Endometrial microvascular endothelial cells (primary cell): ENCODE data around the gene PEX11G. TPM values are rescaled to one million over a fixed set of nuclear protein-coding genes. Genes with fewer than 3 reads are reported as not detected.

Source experiments
- in situ Hi-C: cut with HindIII; loops from 2 replicates; pipeline ENCODE4 v1.10.0; 2017; ENCODE audit warnings: low sequenced_read_pairs, low pct_unique_long_range_greater_than_20kb; ENCODE audit errors: inconsistent ontology term
- total RNA-seq: library from RNA; depleted of rRNA; stranded (reverse); fragments of >200 nt; gene quantifications from one replicate; pipeline ENCODE4 v1.2.3, GENCODE V29; 2015; ENCODE audit errors: inconsistent ontology term

Gene PEX11G
- total RNA-seq, 1 donor from 2014 or later, result 0.84 TPM

DNA sequence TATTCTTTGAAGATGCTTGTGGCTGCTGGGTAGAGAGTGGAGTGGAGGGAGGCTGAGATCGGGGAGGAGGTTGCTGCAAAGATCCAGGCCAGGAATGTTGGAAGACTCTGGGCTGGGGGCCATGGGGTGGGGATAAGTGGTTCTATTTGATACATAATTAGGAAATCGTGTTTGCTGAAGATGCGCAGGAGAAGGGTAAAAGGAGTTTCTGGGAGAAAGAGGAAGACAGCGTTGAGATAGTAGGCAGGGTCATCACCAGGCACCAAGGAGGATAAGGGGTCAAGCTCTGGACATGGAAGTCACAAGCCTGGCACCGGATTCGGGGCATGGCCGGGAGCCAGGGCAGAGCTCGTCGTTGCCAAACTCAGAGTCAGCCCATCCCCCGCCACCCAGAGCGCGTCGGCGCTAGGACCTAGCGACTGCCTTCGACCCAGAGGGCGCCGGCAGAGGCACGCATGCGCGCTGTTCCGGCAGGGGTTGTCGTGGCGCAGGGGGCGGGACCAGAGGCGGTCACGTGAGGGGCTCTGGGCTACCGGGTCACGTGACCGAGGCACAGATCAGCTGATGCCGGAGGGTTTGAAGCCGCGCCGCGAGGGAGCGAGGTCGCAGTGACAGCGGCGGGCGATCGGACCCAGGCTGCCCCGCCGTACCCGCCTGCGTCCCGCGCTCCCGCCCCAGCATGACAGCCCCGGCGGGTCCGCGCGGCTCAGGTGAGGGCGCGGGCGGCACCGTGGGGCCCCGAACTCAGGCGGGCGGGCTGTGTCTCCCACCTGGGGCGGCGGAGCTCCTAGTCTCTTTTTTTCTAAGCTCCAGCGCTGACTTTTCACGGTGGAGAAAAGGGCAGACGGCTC lies 33.5 kb upstream of the PEX11G start, which contains the start of gene MCOLN1:
MCOLN1 (plus strand) TSS at position 553 of the 851 bp plus-strand sequence; CDS start at position 680, 127 bp downstream.
- in situ Hi-C loops, result no loop called here

DNA sequence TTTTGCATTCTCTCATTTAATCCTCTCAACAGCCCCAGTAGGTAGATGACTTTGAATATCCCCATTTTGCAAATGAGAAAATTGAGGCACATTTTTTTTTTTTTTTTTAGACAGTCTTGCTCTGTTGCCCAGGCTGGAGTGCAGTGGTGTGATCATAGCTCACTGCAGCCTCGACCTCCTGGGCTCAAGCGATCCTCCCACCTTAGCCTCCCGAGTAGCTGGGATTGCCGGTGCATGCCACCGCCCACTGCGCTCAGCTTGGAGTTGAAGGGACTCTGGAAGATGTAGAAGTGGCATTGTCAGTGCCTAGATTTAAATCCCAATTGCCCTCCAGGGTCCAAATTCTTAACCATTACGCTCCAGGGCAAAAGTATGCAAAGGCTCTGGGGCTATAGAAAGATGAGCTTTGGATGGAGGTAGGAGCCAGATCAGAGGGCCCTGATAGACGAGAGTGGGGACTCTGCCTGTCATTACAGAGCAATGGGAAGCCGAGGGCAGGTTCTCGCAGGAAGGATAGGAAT lies 32.8 kb upstream of the PEX11G start:
- in situ Hi-C loops, result no loop called here

DNA sequence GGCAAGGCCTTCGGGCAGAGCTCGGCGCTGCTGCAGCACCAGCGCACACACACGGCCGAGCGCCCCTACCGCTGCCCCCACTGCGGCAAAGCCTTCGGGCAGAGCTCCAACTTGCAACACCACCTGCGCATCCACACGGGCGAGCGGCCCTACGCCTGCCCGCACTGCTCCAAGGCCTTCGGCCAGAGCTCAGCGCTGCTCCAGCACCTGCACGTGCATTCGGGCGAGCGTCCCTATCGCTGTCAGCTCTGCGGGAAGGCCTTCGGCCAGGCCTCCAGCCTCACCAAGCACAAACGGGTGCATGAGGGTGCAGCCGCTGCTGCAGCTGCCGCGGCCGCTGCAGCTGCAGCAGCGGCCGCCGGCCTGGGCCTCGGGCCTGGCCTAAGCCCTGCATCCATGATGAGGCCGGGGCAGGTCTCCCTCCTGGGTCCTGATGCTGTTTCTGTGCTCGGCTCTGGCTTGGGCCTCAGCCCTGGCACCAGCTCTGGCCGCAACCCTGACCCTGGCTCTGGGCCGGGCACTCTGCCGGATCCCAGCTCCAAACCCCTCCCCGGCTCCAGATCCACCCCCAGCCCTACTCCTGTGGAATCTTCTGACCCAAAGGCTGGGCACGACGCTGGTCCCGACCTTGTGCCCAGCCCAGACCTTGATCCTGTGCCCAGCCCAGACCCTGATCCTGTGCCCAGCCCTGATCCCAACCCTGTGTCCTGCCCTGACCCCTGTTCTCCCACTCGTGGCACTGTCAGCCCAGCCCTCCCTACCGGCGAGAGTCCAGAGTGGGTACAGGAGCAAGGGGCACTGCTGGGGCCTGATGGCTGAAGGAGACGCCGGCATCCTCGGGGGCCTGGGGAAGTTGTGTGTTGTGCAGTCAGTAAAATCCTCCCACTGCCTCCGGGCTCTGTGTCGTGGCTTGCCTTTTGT lies 31.6 kb upstream of the PEX11G start:
- in situ Hi-C loops, result no loop called here

DNA sequence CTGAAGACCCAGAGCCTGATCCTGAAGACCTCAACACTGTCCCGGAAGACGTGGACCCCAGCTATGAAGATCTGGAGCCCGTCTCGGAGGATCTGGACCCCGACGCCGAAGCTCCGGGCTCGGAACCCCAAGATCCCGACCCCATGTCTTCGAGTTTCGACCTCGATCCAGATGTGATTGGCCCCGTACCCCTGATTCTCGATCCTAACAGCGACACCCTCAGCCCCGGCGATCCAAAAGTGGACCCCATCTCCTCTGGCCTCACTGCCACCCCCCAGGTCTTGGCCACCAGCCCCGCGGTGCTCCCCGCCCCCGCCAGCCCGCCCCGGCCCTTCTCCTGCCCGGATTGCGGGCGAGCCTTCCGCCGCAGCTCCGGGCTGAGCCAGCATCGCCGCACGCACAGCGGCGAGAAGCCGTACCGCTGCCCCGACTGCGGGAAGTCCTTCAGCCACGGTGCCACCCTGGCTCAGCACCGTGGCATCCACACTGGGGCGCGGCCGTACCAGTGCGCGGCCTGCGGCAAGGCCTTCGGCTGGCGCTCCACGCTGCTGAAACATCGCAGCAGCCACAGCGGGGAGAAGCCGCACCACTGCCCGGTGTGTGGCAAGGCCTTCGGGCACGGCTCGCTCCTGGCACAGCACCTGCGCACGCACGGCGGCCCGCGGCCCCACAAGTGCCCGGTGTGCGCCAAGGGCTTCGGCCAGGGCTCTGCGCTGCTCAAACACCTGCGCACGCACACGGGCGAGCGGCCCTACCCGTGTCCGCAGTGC lies 30.7 kb upstream of the PEX11G start:
- in situ Hi-C loops, result no loop called here

DNA sequence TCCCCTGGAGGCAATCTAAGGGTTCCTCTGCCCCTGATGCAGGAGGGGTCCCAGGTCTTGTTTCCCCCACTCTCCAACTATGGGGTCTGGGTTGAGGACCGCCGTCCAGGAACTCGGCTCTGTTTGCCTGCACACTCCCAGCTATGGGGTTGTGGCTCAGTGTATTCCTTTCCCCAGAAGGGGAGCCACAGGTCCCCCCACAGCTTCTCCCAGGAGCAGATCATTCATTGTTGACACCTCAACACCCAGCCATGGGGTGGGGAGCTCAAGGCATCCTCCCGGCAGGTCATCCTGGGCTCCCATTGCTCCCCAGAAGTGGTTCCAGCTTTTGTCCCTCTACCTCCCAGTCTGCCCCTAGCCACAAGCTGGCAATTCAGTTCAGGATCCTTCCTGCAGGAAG lies 28.0 kb upstream of the PEX11G start:
- in situ Hi-C loops, result no loop called here

DNA sequence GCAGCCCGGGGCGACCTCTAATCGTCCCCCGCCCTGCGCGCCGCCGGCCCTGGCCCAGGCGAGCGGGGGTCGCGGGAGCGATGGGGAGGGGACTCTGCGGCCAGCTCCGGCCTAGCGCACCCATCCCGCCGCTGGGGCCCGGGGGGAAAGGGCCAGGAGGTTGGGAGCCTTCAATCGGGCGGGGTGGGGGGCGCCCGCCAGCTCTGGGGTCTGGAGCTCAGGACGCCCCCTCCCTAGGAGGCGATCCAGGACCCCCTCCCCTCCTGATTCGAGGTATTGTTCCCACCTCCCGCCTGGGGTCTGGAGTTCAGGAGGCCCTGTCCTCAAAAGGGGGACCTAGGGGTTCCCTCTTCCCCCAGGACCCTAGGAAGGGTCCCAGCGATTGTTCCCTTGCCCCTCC lies 27.5 kb upstream of the PEX11G start:
- in situ Hi-C loops, result no loop called here

DNA sequence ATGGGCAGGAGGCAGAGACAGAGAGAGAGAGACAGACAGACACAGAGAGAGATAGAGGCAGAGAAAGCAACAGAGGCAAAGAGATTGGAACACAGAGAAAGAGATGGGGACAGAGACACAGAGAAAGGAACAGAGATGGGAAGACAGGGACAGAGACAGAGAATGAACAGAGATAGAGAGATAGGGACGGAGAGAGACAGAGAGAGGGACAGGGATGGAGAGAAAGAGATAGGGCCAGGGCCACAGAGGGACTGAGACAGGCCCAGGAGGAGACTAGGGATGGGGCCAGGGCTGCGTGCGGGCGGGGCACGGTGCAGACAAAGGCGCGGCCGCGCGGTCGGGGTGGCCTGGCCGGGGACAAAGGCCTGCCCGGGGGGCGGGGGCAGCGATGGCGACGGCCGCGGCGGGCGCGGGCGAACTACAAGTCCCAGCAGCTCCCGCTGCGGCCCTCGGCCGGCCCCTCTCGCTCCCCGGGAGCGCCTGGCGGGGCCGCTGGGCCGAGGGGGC lies 26.9 kb upstream of the PEX11G start, which contains the start of gene ZNF358:
ZNF358 (plus strand) TSS at position 459 of the 507 bp plus-strand sequence. CDS start 3,140 bp downstream, outside the sequence.
- in situ Hi-C loops, result no loop called here

DNA sequence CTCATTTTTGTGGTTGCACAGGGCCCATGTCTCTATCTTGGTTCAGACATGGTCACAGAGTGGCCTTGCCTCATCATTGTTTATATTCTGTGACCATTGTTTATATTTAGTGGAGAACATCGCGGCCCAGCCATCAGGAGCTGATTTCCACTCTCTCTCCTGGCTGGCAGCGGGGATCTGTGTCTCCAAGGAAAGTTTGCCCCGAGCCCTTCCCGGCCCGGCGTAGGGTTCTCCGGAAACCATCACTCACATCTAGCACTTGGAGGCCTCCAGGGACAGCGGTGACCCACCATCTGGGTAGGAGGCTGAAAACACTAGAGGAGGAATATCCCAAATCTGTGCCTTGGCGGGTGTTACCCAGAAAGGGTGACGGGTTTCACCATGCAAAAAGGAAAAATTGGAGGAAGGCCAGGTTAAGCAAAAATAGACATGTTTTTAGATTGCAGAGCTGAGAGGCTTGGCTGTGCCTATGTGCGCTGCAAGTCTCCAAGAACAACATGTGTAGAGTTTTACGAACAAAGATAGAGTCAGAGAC lies 26.3 kb upstream of the PEX11G start:
- in situ Hi-C loops, result no loop called here

DNA sequence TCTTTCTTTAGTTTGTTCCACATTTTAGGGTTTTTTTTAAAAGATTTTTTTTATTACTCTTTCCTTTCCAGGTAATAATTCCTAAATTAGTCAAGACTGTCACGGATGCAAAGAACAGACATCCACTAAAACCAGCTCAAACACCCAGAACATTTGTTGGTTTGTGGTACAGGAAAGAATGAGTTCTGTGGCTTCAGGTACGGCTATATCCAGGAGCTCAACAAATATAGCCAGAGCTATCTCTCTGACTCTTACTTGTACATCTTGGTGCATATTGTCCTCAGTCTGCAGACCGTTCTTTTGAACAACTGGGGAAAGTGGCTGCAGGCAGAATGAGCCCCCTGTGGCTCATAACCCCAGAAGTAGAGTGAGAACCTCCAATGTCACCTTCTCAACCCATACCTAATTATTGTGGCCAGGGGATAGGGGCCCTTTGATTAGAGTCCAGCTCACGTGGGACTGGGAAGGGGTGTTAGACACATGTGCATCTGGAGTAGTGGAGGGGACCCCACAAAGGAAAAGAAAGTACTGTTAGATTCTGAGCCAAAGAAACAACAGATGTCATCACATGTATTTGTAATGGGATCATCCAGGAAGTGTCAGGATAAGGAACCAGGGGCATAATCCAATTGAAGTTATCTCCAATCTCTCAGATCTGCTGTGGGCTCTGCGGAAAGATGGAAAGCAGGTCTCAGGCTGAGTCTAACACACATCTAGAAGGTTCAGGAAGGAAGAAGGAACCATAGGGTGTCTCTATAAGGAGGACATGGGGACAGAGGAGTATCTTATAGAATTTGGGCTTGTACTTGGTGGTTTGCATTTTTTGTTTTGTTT lies 25.2 kb upstream of the PEX11G start:
- in situ Hi-C loops, result no loop called here

DNA sequence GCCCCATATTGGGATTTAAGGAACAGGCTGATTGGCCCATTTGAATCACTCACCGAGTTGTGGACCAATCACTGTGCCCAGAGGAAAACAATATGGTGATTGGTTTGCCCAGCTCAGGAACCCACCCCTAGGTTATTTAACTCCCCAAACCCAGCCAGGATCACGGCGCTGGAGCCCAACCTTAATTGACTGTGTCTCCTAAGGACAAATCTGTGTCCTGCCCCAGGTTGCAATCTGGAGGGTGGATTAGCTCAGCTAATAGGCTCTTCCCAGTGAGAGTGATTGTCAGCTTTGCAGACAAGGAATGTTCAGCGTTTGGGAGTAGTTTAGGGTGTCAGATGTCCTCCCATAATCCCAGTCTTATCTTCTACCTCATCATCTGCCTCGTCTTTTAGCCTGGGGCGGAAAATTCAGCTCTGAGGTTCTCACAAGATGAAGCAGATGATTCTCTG lies 23.6 kb upstream of the PEX11G start:
- in situ Hi-C loops, result no loop called here

DNA sequence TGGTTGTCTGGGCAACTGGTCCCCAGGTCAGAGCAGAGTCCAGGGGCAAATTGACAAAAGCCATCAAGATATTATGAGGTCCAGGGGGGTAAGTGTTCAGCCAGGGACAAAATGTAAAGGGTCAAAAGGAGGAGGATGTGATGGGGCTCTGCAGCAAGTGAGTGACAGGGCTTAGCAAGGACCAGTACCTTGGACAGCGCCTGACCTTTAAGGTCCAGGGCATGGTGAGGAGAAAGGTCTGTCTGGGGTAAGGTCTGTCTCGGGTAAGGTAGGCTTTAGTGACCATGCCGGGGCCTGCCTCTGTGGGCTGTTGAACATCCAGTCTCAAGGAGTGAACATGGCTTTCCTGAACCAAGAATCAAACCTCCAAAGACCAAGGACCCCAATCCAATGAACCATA lies 20.8 kb upstream of the PEX11G start:
- in situ Hi-C loops, result no loop called here

DNA sequence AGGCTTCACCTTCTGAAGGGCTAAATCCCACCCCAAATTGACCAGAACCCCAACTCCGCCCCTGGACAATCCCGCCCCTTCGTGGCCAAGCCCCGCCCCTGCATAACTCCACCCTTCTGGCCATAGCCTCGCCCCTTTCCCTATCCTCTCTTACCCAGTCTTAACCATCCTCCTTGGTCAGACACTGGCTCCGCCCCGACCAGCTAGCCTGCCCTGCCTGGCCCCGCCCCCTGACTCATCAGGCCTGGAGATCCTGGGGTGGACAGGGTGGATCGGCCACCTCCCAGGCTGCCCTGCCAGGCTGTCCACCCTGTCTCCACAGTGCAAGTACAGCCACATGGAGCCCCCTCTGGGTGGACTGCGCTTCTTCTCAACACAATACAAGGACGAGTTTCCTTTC lies 19.0 kb upstream of the PEX11G start:
- in situ Hi-C loops, result no loop called here

DNA sequence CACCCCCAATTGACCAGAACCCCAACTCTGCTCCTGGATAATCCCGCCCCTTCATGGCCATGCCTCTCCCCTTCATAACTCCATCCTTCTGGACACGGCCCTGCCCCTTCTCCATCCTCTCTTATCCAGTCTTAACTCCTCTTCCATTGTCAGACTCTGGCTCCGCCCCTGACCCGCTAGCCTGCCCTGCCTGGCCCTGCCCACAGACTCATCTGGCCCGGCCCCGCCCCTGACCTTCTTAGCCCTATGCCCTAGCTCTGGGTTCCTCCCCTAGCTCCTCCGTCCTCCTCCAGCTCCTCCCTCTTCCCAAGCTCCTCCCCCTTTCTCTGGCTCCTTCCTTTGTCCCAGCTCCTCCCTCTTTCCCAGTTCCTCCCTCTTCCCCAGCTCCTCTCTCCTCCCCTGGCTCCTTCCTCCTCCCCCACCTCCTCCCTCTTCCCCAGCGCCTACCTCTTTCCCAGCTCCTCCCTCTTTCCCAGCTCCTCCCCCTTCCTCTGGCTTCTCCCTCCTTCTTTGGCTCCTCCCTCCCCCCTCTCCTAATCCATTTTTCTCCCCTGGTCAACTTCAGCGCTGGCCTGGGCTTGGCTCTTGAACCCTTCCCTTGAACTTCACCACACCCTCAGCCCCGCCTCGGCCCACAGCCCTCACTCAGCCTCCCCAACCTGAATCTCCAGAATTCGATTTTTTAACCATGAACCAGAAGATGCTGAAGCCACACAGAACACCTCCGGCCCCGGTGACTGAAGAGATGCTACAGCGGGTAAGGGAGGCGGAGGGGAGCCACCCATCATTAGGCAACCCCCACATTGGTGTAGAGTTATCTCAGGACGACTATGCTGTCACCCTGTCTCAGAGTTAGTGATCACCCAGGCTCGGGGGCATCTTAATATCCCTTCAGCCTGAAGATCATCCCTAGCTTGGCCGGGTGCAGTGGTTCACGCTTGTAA lies 17.8 kb upstream of the PEX11G start:
- in situ Hi-C loops, result no loop called here

DNA sequence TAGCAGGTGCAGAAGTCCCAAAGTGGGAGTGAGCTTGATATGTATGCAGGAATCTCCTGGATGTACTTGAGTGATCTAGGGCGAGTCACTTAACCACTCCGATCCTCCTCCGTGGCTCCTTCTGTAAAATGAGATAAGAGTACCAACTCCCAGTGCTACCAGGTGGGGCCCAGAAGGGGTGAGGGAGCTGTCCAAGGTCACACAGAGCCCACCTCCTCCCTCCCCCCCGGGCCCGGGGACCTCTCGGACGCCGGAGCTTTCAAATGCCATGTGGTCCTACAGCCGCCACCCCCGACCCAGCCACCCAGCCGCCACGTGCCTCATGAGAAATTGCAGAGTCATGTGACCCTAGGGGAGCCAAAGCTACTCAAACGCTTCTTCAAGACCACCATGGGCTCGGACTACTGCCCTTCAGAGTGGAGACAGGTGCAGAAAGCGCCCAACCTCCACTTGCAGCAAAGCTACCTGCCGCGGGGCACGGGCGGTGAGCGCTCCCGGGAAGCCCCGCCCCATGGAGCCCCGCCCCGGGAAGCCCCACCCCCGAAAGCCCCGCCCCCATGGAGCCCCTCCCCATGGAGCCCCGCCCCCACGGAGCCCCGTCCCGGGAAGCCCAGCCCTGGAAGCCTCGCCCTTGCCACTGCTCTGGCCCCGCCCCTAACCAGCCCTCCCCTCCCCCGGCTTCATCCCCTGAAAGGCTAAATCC lies 17.0 kb upstream of the PEX11G start:
- in situ Hi-C loops, result no loop called here

DNA sequence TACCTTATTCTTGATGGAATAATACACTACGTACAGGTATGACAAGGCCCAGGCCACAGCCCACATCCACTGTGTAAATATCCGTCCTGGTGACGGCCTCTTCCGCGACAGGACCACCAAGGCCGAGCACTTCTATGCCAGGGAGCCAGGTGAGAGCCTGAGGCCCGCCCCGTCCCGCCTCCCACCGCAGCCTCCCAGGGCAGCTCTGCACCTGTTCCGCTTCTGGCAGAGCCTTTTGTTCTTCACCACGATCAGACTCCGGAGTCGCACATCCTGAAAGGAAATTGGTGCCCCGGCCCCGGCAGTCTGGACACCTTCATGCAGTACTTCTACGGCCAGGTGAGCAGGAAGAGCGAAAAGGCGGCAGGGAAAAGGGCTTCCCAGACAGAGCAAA lies 16.4 kb upstream of the PEX11G start:
- in situ Hi-C loops, result no loop called here

DNA sequence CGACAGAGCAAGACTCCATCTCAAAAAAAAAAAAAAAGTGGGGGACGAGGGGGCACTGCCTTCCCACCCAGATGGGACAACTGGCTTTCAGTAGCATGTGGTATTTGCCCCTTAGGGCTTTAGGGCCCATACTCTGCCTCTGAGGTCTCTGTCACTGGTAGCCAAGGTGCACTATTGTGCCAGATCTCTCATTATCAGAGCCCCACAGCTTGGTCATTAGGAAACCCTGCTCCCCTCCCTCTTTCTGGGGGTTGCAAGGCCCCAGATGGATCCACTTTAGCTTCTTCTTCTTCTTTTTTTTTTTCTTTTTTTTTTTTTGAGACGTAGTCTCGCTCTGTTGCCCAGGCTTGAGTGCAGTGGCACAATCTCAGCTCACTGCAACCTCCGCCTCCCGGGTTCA lies 15.8 kb upstream of the PEX11G start:
- in situ Hi-C loops, result no loop called here
